GM19455 (cell line): Measurements from ENCODE around the gene FHL2.
"Not testable (repeated sequence)": the region's sequence is repeated elsewhere in the genome, so short reads cannot be mapped to it uniquely, and the experiment has no call there.

Experiments
- ATAC-seq: cut with Tn5 transposase; IDR thresholded peaks from one replicate; pipeline ENCODE4 v1.9.1; 2021; ENCODE audit not compliant: unreplicated experiment

Gene FHL2

DNA sequence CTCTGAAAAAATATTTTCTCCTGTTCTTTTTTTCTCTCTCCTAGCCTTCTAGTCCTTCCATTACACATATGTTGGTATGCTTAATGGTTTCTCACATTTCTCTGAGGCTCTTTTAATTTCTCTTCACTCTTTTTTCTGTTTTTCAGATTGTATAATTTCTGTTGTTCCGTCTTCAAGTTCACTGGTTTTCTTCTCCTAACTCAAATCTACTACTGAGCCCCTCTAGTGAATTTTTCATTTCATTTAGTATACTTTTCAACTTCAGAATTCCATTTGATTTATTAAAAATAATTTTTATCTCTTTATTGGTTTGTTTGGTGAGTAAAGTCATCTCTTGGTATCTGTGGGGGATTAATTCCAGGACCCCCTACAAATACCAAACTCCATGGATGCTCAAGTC is 41.7 kb downstream of the FHL2 start:
- ATAC-seq, result no peak

DNA sequence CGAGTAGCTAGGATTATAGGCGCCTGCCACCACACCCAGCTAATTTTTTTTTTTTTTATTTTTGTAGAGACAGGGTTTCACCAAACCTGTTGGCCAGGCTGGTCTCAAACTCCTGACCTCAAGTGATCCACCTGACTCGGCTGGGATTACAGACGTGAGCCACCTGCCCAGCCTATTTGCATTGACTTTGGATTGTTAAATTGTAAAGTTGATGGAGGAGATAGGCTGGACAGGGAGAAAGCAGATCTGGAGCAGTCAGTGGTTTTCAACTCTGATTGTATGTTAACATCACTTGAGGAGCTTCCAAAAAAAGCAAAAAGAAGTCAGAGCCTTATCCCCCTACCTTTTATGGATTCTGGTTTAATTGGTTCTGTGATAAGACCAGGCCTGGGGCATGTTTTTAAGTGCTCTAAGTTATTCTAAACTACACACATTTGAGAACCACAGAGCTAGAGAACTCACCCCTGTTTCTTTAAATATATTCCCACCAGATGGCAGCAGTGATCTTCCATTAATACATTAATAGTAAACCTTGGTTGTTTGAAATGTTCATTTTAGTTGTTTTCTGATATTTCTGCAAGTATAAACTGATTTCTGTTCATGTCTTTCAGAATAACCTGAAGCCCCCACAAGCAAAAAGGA is 54.0 kb downstream of the FHL2 start:
- ATAC-seq, result no peak

DNA sequence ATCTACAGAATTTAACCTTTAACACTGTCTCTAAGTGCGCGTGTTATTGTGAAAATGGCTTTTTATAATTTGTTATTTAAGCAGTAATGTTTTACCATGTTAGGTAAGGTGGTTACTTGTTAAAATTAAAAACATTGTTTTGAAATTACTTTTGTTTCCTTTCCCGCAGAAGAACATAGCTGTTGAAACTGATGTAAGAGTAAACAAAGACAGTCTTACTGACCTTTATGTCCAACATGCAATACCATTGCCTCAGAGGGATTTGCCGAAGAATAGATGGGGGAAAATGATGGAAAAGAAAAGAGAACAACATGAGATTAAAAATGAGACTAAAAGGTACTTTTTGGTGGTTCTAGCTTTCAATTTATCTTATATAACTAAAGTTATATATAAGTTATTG is 59.4 kb downstream of the FHL2 start:
- ATAC-seq, result no peak

DNA sequence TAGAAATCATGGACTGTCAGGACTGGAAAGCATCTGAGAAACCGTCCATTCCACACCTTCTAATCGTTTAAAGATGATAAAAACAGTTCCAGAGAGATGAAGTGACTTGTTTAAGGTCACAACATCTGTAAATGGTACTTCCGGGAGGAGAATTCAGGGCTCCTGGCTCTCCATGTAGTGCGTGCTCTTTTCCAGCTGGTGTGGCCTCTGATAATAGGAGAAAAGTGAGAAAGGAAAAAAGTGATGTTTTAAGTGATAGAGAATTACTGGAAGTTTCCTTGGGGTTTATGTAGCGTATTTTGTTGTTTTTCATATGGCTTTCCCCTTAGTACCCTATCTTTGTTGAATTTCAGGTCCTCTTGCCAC is 60.8 kb downstream of the FHL2 start:
- ATAC-seq, result peak; percentile 24

DNA sequence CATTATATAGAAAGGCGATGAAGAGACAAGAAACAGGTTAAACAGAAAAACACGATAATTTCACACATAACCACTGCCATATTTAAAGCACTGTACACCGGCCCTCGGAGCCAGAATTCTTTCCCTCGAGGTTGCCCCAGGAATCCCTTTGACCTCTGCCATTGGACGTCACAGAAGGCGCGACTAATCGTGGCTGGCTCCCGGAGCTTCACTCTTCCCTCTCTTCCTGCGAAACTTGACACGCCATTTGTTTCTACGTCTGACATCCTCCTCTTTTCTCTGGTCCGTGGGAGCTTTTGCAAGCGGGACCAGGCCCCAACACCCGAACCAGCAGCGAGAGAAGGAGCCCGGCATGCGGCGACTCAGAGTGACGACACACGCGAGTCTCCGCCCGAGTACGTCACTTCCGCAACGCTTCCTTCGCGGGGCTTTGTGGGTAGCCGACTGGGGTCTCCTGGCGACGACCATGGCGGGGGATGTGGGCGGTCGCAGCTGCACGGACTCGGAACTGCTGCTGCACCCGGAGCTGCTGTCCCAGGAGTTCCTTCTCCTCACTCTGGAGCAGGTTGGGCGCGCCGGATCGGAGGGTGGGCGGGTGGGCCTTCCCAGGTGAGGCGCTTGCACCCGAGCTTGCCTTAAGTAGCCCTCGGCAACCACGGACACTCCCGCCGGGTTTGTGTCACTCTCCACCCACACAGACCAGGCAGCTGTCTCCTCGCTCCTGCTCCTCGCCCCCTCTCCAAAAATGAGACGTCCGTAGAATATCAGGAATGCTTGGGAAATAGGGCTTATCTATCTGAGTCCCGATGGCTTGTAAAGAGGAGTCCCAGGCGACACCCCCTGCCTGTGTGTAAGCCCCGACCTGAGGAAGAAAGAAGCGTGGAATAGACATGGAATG is 61.5 kb downstream of the FHL2 start, which contains the start of gene C2orf49:
TSS of gene C2orf49 (plus strand) at position 419 of the 898 bp plus-strand sequence. CDS start at position 467, 48 bp downstream.
- peak; percentile 92 for ATAC-seq

DNA sequence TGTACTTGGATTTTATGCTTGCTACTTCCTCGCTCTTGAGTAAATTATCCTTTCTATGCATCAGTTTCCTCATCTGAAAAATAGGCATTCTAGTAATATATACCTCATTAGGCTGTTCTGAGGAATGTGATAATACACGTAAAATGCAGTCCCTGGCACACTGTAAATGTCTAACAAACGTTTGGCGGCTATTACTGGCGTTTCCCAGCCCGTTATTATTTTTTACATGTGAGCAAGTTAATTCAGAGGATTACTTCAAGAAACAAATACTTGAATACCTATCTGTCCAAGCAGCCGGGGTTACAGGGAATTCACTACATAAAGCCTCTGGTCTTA is 62.1 kb downstream of the FHL2 start:
- ATAC-seq, result no peak

DNA sequence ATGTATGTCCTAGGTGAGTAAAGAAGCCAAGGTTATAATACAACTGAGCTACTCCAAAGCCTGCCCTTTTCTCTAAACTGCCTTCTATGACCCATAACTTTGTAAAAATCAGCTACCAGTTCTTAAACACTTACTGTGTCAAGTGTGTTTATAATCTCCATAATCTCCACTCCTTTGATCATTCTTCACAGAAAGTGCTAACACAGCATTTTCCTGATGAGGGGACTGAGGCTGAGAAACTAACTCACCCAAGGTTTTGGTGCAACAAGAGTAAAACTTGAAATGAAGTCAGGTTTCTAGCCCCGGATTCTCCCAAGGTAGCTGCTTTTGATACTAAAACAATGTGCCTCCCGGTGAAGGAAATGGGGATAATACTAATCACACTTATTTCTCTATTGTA is 63.4 kb downstream of the FHL2 start:
- ATAC-seq, result no peak

DNA sequence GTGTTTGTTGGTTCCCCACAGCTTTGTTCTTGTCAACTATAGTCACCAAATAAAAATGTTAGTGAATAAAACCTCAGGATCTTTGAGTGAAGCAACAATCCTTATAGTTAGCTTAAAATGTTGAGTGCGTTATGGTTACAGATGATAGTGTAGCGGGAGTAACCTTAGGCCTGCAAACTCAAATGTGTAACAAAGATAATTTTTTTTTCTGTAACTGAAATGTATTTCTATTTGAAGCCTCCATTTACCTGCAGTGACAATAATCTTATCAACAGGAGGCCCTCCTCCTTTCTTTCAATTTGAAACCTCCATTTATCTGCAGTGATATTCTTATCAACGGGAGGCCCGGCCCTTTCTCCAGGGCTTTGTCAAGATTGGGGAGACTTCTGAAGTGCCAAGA is 64.6 kb downstream of the FHL2 start:
- no peak for ATAC-seq

DNA sequence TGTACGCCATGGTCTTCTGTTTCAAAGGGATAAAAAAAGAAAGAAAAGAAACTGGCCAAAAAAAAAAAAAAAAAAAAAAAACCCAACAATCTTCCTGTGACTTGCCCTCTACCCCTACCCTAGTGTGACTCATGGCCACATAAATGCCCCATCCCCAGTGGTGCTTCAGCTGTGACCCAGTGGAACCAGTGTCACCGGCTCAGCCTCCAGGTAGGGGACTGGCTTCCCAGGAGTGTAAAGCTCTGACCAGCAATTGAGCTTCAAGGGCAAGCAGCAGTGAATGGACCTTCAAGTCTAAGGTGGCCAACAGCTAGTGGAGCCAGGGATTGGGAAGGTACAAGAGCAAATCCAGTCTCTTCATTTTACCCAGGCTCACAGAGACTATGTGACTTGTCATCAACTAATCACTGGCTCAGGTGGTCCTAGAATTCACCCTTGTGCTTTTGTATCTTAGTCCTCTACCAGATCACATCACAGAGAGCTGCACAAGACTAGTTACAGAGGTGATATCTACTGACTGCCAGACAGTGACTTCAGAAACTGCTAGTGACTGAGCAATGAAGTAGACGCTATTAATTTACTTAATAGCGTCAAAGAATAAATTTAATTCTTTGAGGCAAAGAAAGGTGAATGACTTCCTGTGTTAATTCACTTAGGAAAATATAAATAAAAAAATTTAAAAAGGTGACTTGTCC is 68.0 kb downstream of the FHL2 start:
- no peak for ATAC-seq

DNA sequence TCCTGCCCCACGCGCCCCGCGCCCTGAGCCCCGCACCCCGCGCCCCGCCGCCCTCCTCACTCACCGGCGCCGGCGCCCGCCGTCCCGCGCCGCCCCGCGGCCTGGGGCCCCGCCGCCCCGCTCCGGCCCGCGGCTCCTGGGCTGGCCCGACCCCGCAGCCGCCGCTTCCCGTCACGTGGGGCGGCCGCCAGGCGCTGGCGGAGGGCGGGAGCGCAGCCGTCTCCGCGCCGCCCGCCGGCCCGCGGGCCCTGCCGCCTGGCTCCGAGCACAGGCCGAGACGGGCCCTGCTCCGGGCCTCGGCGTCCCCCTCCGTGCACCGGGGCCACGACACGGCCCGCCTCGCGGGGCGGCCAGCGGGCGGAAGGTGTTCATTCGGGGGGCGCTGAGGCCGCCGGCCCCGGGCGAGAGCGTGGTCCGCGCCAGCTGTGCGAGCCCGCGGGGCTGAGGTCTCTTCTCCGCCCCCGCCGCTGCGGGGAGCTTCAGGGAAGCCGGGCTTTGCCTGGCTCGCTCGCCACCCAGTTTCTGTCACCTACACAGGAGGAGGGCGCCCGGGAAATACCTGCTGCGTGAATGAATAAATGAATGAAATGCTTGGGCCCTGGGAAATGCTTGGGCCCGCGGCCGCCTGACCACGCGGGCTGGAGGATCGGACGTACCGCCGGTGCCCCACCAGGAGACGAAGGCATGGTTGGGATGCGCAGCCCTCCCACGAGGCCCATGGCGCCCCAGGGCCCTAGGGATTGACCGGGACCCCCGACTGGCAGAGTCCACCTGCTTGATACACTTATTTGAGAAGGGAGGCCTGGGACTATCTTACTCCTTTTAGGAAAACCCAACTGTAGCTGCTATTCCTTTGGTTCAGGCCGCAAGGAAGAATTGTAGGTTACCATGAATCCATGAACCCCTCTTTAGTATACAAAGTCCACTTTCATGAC is 69.0 kb downstream of the FHL2 start, which contains the start of gene TGFBRAP1:
TSS of gene TGFBRAP1 (minus strand) at position 175 of the 935 bp plus-strand sequence. CDS start 21,434 bp downstream, outside the sequence.
- ATAC-seq, result peak; percentile 79

DNA sequence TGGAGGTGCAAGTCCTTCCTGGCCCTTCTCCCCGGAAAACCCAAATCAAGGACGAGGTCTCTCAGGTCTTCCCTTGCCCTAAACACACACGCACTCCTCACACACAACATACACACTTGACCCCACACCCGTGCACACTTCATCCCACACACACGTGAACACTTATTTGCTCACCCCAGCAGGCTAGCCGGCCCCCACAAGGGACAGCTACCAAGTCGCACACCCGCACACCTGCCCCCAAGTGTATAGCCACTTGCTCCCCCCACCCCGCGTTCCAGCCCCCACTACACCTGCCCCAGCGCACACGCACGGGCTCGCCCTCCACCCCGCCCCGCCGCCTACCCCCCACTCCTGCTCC is 69.7 kb downstream of the FHL2 start:
- peak; percentile 8 for ATAC-seq

DNA sequence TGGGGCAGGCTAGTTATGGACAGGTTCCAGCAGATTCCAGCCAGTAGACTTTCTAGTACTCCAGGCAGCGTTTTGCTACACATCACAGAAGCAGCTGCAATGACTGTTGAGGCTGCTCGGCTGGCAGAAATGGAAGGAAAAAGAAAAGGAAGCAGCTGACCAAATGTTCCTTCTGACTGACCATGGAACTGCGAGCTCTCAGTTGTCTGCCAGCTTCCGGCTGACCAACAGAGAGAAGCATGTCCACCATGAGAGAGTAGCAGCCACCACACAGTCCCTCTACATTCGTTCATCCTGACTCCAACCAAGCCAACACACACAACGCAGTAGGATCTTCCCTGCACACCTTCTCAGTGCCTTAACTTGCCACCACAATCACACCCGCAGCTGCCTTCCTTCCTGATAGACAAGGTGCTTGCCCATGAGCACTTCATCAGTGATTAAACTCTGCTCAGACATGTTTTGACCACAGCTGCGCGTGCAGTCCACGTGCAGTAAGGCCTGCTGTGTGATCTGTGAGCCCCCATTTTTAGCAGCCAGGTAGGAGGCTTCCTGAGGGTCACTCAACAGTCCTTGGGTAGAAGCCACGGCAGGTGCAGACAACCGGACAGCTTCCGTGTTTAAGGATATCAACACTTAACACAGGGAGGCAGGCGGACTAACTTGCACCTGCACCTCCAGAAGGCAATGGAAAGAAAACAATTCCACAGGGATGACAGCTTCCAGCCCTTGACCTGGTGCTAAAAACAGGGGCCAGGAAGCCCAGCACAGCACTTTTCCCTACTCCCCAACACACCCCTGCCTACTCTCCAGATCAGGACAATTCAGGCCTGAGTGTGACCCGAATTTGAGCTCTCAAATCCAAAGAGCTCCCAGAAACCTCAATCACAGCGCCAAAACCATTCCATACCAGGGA is 70.3 kb downstream of the FHL2 start:
- no peak for ATAC-seq

DNA sequence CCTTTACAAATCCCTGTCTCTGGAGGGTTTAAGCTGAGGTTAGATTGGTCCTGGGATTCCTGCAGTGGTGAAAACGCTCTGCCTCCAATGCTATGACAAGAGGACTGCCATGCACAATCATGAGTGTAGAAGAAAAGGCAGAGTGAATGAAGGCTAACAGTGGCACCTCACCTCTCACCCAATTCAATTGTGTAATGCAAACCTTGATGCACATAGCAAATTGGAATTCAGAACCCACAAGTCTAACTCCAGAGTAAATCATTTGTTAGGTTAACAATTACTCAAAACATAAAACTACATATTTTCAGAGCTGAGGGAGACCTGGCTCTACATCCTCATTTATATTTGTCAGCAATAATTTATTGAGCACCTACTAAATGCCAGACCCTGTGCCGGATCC is 71.2 kb downstream of the FHL2 start:
- no peak for ATAC-seq

DNA sequence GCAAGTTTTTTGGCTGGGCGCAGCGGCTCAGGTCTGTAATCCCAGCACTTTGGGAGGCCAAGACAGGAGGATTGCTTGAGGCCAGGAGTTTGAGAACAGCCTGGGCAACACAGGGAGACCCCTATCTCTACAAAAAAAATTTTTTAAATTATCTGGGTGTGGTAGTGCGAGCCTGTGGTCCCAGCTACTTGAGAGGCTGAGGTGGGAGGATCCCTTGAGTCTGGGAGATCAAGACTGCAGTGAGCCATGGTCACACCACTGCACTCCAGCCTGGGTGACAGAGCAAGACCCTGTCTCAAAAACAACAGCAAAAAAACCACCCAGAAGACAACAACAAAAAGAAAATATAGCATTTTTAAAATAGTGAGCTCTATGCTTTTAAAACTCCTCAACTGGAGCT is 71.6 kb downstream of the FHL2 start:
- ATAC-seq, result not testable (repeated sequence)

DNA sequence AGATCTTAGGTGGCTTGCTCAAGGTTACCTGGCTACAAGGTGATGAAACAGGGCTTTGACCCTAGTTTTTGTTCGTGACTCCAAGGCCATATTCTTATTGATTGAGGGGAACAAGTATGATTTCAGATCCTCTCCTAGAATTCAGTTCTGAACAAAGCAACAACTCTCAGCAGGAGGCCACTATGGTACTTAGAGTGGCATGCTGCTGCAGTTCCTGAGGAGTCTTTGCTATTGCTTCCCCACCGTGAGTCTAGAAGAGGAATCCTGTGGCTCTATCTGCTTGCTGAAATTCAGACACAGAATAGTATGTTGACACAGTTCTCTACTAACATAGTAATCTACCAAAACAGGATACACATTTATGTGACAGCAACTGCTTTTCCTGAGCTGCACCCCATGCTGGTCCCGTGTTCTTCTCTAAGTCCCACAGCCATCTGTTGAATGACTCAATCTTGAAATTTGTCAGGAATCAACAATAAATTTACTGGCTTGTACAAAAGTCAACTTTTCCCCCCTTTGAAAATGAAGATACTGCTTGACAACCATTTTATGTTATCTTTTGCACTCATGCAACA is 73.4 kb downstream of the FHL2 start:
- no peak for ATAC-seq

DNA sequence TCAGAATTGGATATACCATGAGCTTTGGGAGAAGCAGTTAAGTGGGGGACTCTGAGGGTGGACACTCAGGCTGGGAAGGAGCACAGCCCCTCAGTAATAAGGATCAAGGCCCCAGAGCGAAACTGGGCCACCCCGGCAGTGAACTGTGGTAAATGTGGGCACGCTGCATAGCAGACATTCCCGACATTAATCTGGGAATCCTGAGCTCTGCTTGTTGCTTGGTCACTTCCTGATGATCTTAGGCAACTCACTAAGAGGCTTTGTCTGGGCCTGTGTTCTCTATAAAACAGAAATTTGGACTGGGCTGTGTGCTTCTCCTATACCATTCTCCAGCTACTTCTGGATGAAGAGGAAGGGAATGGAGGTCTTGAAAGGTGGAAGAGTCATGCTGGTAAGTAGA is 74.1 kb downstream of the FHL2 start:
- no peak for ATAC-seq

DNA sequence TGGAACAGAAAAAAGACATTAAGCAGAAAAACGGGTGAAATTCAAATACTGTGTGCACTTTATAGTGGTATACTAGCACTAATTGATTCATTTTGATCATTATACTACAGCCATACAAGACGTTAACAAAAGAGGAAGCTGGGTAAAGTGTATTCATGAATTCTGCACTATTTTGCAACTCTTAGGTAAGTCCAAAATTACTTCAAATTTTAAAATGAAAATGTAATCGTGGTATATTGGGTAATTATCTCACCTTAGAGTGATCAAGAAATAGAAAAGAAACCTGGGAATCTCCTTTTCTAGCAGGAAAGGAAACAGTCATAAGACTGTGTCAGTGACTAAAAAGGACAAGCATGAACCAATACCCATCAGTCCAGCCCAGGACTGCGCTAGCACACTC is 74.8 kb downstream of the FHL2 start:
- ATAC-seq, result no peak

DNA sequence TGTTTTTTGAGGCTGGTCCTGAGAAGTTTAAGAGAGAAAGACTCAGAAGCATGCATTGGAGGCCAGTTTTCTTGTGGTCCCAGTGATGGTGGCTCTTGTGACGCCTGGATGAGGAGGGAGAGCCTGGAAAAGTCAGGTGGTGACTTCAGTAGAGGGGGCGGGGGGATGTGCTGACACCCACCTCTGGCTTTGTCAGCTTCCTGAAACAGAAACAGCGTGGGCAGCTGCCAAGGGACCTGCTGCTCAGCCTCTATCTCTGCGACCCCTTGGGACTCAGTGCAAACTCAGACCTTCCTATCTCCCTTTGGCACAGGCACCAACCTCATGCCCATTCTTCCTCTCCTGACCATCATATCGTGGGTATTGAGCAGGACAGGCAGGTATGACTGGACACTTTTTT is 75.7 kb downstream of the FHL2 start:
- ATAC-seq, result no peak

DNA sequence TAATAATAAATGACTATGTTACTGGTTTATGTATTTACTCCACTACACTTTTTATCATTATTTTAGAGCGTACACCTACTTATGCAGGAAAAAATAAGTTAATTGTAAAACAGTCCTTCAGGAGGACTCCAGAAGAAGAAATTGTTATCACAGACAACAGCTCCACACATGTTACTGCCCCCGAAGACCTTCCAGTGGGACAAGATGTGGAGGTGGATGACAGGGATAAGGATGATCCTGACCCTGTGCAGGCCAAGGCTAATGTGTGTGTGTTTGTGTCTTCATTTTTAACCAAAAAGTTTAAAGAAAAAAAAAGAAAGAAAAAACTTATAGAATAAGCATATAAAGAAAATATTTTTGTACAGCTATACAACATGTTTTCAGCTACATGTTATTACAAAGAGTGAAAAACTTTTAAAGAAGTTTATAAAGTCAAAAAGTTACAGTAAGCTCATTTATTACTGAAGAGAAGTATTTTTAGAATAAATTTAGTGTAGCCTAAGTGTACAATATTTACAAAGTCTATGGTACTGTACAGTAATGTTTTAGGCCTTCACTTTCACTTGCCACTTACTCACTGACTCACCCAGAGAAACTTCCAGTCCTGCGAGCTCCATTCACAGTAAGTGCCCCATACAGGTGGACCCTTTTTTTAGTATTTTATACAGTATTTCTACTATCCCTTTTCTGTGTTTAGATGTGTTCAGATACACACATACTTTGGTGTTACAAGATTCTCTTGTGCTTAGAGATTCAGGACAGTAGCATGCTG is 76.8 kb downstream of the FHL2 start:
- no peak for ATAC-seq
